ENCODE data around the gene GAGE12C. TPM values are rescaled to one million over a fixed set of nuclear protein-coding genes. Genes with fewer than 3 reads are reported as not detected.
"Not testable (repeated sequence)": the region's sequence is repeated elsewhere in the genome, so short reads cannot be mapped to it uniquely, and the experiment has no call there.

The GAGE12C gene
- total RNA-seq, result not detected

- H3K4me3 ChIP-seq; H3K4me1 ChIP-seq (replicated peaks); H3K27me3 ChIP-seq (replicated peaks; ENCODE audit: insufficient read depth); DNase-seq (ENCODE audit: low spot score); H3K9me3 ChIP-seq; H3K36me3 ChIP-seq; H3K27ac ChIP-seq; intact Hi-C loops (cut with DNase I): not testable (repeated sequence)
- WGBS, result no CpG with 5 or more reads among the region's 16 CpGs
Observed at GRCh38 chrX:49531877-49532276, at the start of gene GAGE12C. Gene GAGE12C, plus strand, starts transcription at chrX:49532177. Its CDS starts 1,155 bp downstream, at chrX:49533332.

GRCh38 chrX:49541433-49541832 is 9.5 kb downstream of the GAGE12C start, which contains the start of gene GAGE12D:
Gene GAGE12D, plus strand, starts transcription at chrX:49541733. Its CDS starts 1,155 bp downstream, at chrX:49542888.
- H3K9me3 ChIP-seq; H3K36me3 ChIP-seq; H3K27ac ChIP-seq; H3K27me3 ChIP-seq (replicated peaks; ENCODE audit: insufficient read depth); intact Hi-C loops (cut with DNase I); DNase-seq (ENCODE audit: low spot score); H3K4me3 ChIP-seq; H3K4me1 ChIP-seq (replicated peaks): not testable (repeated sequence)
- WGBS, result no CpG with 5 or more reads among the region's 16 CpGs

GRCh38 chrX:49550989-49551388 is 19.0 kb downstream of the GAGE12C start, which contains the start of gene GAGE12E:
Gene GAGE12E, plus strand, starts transcription at chrX:49551289. Its CDS starts 1,155 bp downstream, at chrX:49552444.
- intact Hi-C loops (cut with DNase I); H3K36me3 ChIP-seq; H3K27ac ChIP-seq; H3K4me1 ChIP-seq (replicated peaks); H3K27me3 ChIP-seq (replicated peaks; ENCODE audit: insufficient read depth); DNase-seq (ENCODE audit: low spot score); H3K9me3 ChIP-seq; H3K4me3 ChIP-seq: not testable (repeated sequence)
- WGBS, result no CpG with 5 or more reads among the region's 16 CpGs

- DNase-seq (ENCODE audit: low spot score); H3K27ac ChIP-seq; H3K36me3 ChIP-seq; H3K9me3 ChIP-seq; intact Hi-C loops (cut with DNase I); H3K4me3 ChIP-seq; H3K4me1 ChIP-seq (replicated peaks); H3K27me3 ChIP-seq (replicated peaks; ENCODE audit: insufficient read depth): not testable (repeated sequence)
- WGBS, result no CpG with 5 or more reads among the region's 16 CpGs
Observed at GRCh38 chrX:49560542-49560941, 28.6 kb downstream of the GAGE12C start, which contains the start of gene GAGE12F. Gene GAGE12F, plus strand, starts transcription at chrX:49560842. Its CDS starts 1,155 bp downstream, at chrX:49561997.

- H3K27ac ChIP-seq; H3K4me1 ChIP-seq (replicated peaks); DNase-seq (ENCODE audit: low spot score); H3K4me3 ChIP-seq; H3K27me3 ChIP-seq (replicated peaks; ENCODE audit: insufficient read depth); intact Hi-C loops (cut with DNase I); H3K9me3 ChIP-seq; H3K36me3 ChIP-seq: not testable (repeated sequence)
- WGBS, result no CpG with 5 or more reads among the region's 11 CpGs
Observed at GRCh38 chrX:49568728-49569127, 36.8 kb downstream of the GAGE12C start.

GRCh38 chrX:49569152-49569551 is 37.2 kb downstream of the GAGE12C start:
- H3K27me3 ChIP-seq (replicated peaks; ENCODE audit: insufficient read depth); intact Hi-C loops (cut with DNase I); H3K9me3 ChIP-seq; H3K4me1 ChIP-seq (replicated peaks); DNase-seq (ENCODE audit: low spot score); H3K4me3 ChIP-seq; H3K36me3 ChIP-seq; H3K27ac ChIP-seq: not testable (repeated sequence)
- WGBS, result no CpG with 5 or more reads among the region's 13 CpGs

GRCh38 chrX:49570100-49570499 is 38.1 kb downstream of the GAGE12C start, which contains the start of gene GAGE12G:
Gene GAGE12G, plus strand, starts transcription at chrX:49570400. Its CDS starts 1,155 bp downstream, at chrX:49571555.
- H3K4me1 ChIP-seq (replicated peaks); DNase-seq (ENCODE audit: low spot score); H3K9me3 ChIP-seq; H3K27ac ChIP-seq; H3K36me3 ChIP-seq; H3K4me3 ChIP-seq; H3K27me3 ChIP-seq (replicated peaks; ENCODE audit: insufficient read depth); intact Hi-C loops (cut with DNase I): not testable (repeated sequence)
- no CpG with 5 or more reads among the region's 16 CpGs for WGBS

- H3K27me3 ChIP-seq (replicated peaks; ENCODE audit: insufficient read depth); H3K4me1 ChIP-seq (replicated peaks); intact Hi-C loops (cut with DNase I); DNase-seq (ENCODE audit: low spot score); H3K9me3 ChIP-seq; H3K36me3 ChIP-seq; H3K27ac ChIP-seq; H3K4me3 ChIP-seq: not testable (repeated sequence)
- no CpG with 5 or more reads among the region's 16 CpGs for WGBS
Observed at GRCh38 chrX:49579649-49580048, 47.7 kb downstream of the GAGE12C start, which contains the start of gene GAGE12H. Gene GAGE12H, plus strand, starts transcription at chrX:49579949. Its CDS starts 1,155 bp downstream, at chrX:49581104.

Small RNA genes within 50 kb of the gene (small RNA-seq; reads per million reads assigned to genes)
- gene GAGE12B, result 0 reads per million in 2 donors

Other genes with a start within 250 kb of the GAGE12C start
- gene GAGE10, start 228.5 kb upstream of the GAGE12C start, total RNA-seq, result not detected
- gene GAGE12J, start 210.1 kb upstream of the GAGE12C start, total RNA-seq, result not detected
- not detected for gene GAGE13, start 200.6 kb upstream of the GAGE12C start, total RNA-seq
- gene GAGE12D, start 9.6 kb downstream of the GAGE12C start, total RNA-seq, result not detected
- gene GAGE12E, start 19.1 kb downstream of the GAGE12C start, total RNA-seq, result not detected
- gene GAGE12F, start 28.7 kb downstream of the GAGE12C start, total RNA-seq, result 1 to 10 TPM in 1 of 2 donors, not detected in 1; 2.3 TPM
- gene GAGE12G, start 38.2 kb downstream of the GAGE12C start, total RNA-seq, result not detected
- not detected for gene GAGE12H, start 47.8 kb downstream of the GAGE12C start, total RNA-seq
- gene GAGE2A, start 57.3 kb downstream of the GAGE12C start, total RNA-seq, result not detected
- gene GAGE1, start 66.8 kb downstream of the GAGE12C start, total RNA-seq, result 1 to 10 TPM in 1 of 2 donors, not detected in 1; 9.8 TPM
- 1 to 10 TPM in 1 of 2 donors, not detected in 1; 8.9 TPM for gene PAGE1, start 163.8 kb downstream of the GAGE12C start, total RNA-seq

All from prostate gland (tissue), 2 donors.